ENCODE data around the gene SERF2. TPM values are rescaled to one million over a fixed set of nuclear protein-coding genes. Genes with fewer than 3 reads are reported as not detected.
A peak's percentile ranks its signal among the peaks of the same experiment; 100 is the strongest.

SERF2 gene
- total and polyA plus RNA-seq, 2 of the 13 experiments (the other 11 are each of a cell fraction or from before 2014, with no cell fraction given) = 811 to 1,257 TPM

GRCh38 chr15:43791993-43792760, at the start of gene SERF2 (continued):
- TF ChIP-seq HNRNPH1 (optimal IDR thresholded peaks at IDR 0.05; ENCODE audit: low read depth, low read length) (no peak), ZNF121 (CRISPR knock-in tag; IDR thresholded peaks at IDR 0.05) (no peak), RCOR2 (CRISPR knock-in tag; IDR thresholded peaks at IDR 0.05) (no peak), GATA4 (IDR thresholded peaks at IDR 0.05; ENCODE audit: borderline replicate concordance, low read depth) (0 out of 2 replicates have a peak, but pooled peaks have one; percentile 33), ZBTB37 (CRISPR knock-in tag; IDR thresholded peaks at IDR 0.05) (0 out of 2 replicates have a peak, but pooled peaks have one; percentile 42), ZNF713 (CRISPR knock-in tag; IDR thresholded peaks at IDR 0.05) (peak; percentile 73; the same call in 1 of the 2 replicates), CAMTA2 (CRISPR knock-in tag; IDR thresholded peaks at IDR 0.05; ENCODE audit: borderline replicate concordance) (peak; percentile 66; the same call in 1 of the 2 replicates), KLF13 (CRISPR knock-in tag; IDR thresholded peaks at IDR 0.05) (0 out of 2 replicates have a peak, but pooled peaks have one; percentile 52), ARNT2 (CRISPR knock-in tag; IDR thresholded peaks at IDR 0.05; ENCODE audit: low read depth) (peak; percentile 80), ZNF7 (CRISPR knock-in tag; IDR thresholded peaks at IDR 0.05) (no peak), TAF1 (CRISPR knock-in tag; IDR thresholded peaks at IDR 0.05) (peak; percentile 94), ZNF354B (CRISPR knock-in tag; IDR thresholded peaks at IDR 0.05) (no peak), SKIL (CRISPR knock-in tag; IDR thresholded peaks at IDR 0.05; ENCODE audit: borderline replicate concordance) (no peak), CHD4 (IDR thresholded peaks at IDR 0.05; ENCODE audit: borderline replicate concordance, low read length) (no peak), ZNF839 (CRISPR knock-in tag; IDR thresholded peaks at IDR 0.05; ENCODE audit: borderline replicate concordance) (0 out of 2 replicates have a peak, but pooled peaks have one; percentile 77), EED (CRISPR knock-in tag; IDR thresholded peaks at IDR 0.05) (peak; percentile 34; the same call in 1 of the 2 replicates), ZEB1 (IDR thresholded peaks at IDR 0.05; ENCODE audit: insufficient replicate concordance, low read depth) (no peak), HNRNPK (IDR thresholded peaks at IDR 0.05; ENCODE audit: low read depth, low read length, poor library complexity, severe bottlenecking) (no peak), ATF7 (IDR thresholded peaks at IDR 0.05) (peak; percentile 47; the same call in 1 of the 2 replicates), ATF7 (CRISPR knock-in tag; IDR thresholded peaks at IDR 0.05) (peak; percentile 88), ERF (CRISPR knock-in tag; IDR thresholded peaks at IDR 0.05) (peak; percentile 73; the same call in 1 of the 2 replicates), ZBTB7B (CRISPR knock-in tag; IDR thresholded peaks at IDR 0.05) (0 out of 2 replicates have a peak, but pooled peaks have one; percentile 24), ZSCAN31 (CRISPR knock-in tag; IDR thresholded peaks at IDR 0.05; ENCODE audit: low read depth) (peak; percentile 19)

All from HepG2 (cell line).